Measurements from ENCODE around the gene KRTAP1-5. TPM values are rescaled to one million over a fixed set of nuclear protein-coding genes. Genes with fewer than 3 reads are reported as not detected.
"Not testable (repeated sequence)": the region's sequence is repeated elsewhere in the genome, so short reads cannot be mapped to it uniquely, and the experiment has no call there.

KRTAP1-5 gene
- total and polyA plus RNA-seq, 4 experiments from 2014 or later = not detected

DNA sequence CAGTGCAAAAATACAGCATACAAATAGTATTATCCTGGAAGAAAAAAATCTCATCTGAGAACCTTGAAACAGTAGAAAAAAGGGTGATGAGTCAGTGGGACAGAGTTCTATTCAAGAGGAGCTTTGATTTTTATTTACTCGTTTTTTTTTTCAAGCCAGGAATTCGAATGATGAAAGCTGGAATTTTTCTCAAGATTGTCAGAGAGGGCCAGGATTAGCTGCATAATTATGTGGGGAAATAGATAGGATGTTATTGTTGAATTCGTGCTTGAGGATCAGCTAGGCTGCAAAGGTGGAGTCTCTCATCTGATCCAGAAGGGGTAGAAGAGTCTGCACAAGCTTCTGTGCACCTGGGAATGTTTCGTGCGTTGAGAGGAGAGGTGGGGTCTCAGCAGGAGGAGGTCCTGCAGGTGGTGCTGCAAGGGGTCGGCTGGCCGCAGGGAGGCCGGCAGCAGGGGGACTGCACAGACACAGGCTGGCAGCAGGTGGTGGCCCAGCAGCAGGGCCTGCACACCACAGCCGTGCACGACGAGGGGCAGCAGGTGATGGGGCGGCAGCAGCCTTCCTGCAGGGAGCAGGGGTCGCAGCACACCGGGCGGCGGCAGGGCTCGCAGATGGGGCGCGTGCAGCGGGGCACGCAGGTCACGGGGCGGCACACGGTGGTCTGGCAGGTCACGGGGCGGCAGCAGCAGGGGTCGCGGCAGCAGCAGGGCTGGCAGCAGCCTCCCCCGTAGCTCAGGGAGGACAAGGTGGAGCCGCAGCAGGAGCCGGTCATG, 32.5 kb upstream of the KRTAP1-5 start:
- peaks cover 24 to 40% of the 10 kb centered on the region in 2 donors for H3K27me3 Mint-ChIP-seq
- intact Hi-C loops (cut with micrococcal nuclease); H3K9me3 ChIP-seq (ENCODE audit: control insufficient read depth in 1 of 2, low read length in 2 of 2); H3K4me1 Mint-ChIP-seq; H3K4me3 ChIP-seq (ENCODE audit: low read length in 2 of 2); H3K36me3 ChIP-seq (ENCODE audit: insufficient read depth, low read length); H3K4me3 Mint-ChIP-seq; H3K27ac Mint-ChIP-seq; H3K36me3 Mint-ChIP-seq; DNase-seq; H3K27me3 ChIP-seq (ENCODE audit: insufficient read depth, low read length); H3K27ac ChIP-seq (ENCODE audit: low read depth, low read length); H3K4me1 ChIP-seq (ENCODE audit: insufficient read depth, low read length); H3K9me3 Mint-ChIP-seq: not testable (repeated sequence)
- POLR2A ChIA-PET (ENCODE audit: partially characterized antibody) = interaction anchor here (1.2 kb wide), 1 partner anchor 35 kb away, joined by 3 read pairs; no protein-coding TSS in a partner anchor
- CTCF ChIA-PET (ENCODE audit: partially characterized antibody) = interaction anchor here (0.8 kb wide), 1 partner anchor 742 kb away, joined by 3 read pairs; no protein-coding TSS in a partner anchor

DNA sequence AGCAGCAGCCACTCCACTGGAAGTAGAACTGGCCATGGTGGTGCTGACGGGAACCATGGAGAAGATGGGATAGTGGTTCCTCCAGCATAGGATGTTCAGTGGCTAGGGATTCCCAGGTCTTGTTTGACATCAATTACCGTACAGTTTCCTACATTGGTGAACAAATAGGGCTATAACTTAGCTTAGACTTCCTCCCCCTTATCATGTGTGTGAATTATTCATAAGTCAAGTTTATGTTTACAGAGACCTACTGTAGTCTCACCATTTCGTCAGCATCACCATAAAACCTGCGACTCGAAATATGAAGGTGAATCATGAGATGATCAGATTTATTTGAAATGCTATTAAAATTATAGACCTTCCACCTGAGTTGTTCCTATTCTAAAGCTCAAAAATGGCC, 31.7 kb upstream of the KRTAP1-5 start:
- no peak for DNase-seq
- POLR2A ChIA-PET (ENCODE audit: partially characterized antibody) = interaction anchor here (1.2 kb wide), 1 partner anchor 36 kb away, joined by 3 read pairs; no protein-coding TSS in a partner anchor
- H3K9me3 Mint-ChIP-seq = peaks cover 0 to 7% (median 0%) of the 10 kb centered on the region in 8 donors
- no peaks in the 10 kb centered on the region for H3K4me1 ChIP-seq (ENCODE audit: insufficient read depth, low read length)
- no peak overlapping the region for H3K4me3 ChIP-seq (ENCODE audit: low read length in 2 of 2)
- no peak overlapping the region for H3K27ac Mint-ChIP-seq
- peaks cover 0 to 3% of the 10 kb centered on the region in 2 donors for H3K36me3 Mint-ChIP-seq
- no peak overlapping the region for H3K27ac ChIP-seq (ENCODE audit: low read depth, low read length)
- no peak overlapping the region for H3K4me3 Mint-ChIP-seq
- intact Hi-C loops (cut with micrococcal nuclease) = no loop called here
- no peaks in the 10 kb centered on the region for H3K36me3 ChIP-seq (ENCODE audit: insufficient read depth, low read length)
- H3K27me3 ChIP-seq (ENCODE audit: insufficient read depth, low read length) = no peaks in the 10 kb centered on the region
- CTCF ChIA-PET (ENCODE audit: partially characterized antibody) = interaction anchor here (0.8 kb wide), 1 partner anchor 743 kb away, joined by 3 read pairs; no protein-coding TSS in a partner anchor
- H3K9me3 ChIP-seq (ENCODE audit: control insufficient read depth in 1 of 2, low read length in 2 of 2) = no peaks in the 10 kb centered on the region
- H3K27me3 Mint-ChIP-seq = peaks cover 25 to 44% of the 10 kb centered on the region in 2 donors
- peaks cover 0 to 3% (median 0%) of the 10 kb centered on the region in 4 donors for H3K4me1 Mint-ChIP-seq

DNA sequence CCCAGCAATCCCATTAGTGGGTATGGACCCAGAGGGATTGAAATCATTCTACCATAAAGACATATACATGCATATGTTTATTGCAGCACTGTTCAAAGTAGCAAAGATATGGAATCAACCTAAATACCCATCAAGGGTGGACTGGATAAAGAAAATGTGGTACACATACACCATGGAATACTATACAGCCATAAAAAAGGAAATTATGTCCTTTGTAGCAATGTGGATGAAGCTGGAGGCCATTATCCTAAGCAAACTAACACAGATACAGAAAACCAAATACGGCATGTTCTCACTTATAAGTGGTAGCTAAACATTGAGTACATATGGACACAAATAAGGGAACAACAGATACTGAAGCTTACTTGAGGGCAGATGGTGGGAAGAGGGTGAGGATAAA, 30.5 kb upstream of the KRTAP1-5 start:
- no peaks in the 10 kb centered on the region for H3K4me1 ChIP-seq (ENCODE audit: insufficient read depth, low read length)
- DNase-seq = no peak
- POLR2A ChIA-PET (ENCODE audit: partially characterized antibody) = no interaction called here
- no peak overlapping the region for H3K4me3 ChIP-seq (ENCODE audit: low read length in 2 of 2)
- Mint-ChIP-seq H3K4me3 (no peak overlapping the region), H3K27me3 (peaks cover 23 to 46% of the 10 kb centered on the region in 2 donors), H3K9me3 (peaks cover 0 to 7% (median 1%) of the 10 kb centered on the region in 8 donors), H3K36me3 (peaks cover 0 to 3% of the 10 kb centered on the region in 2 donors), H3K4me1 (peaks cover 0 to 5% (median 2%) of the 10 kb centered on the region in 4 donors), H3K27ac (no peak overlapping the region)
- no peaks in the 10 kb centered on the region for H3K27me3 ChIP-seq (ENCODE audit: insufficient read depth, low read length)
- no peaks in the 10 kb centered on the region for H3K36me3 ChIP-seq (ENCODE audit: insufficient read depth, low read length)
- H3K27ac ChIP-seq (ENCODE audit: low read depth, low read length) = no peak overlapping the region
- H3K9me3 ChIP-seq (ENCODE audit: control insufficient read depth in 1 of 2, low read length in 2 of 2) = no peaks in the 10 kb centered on the region
- CTCF ChIA-PET (ENCODE audit: partially characterized antibody) = no interaction called here
- intact Hi-C loops (cut with micrococcal nuclease) = no loop called here

DNA sequence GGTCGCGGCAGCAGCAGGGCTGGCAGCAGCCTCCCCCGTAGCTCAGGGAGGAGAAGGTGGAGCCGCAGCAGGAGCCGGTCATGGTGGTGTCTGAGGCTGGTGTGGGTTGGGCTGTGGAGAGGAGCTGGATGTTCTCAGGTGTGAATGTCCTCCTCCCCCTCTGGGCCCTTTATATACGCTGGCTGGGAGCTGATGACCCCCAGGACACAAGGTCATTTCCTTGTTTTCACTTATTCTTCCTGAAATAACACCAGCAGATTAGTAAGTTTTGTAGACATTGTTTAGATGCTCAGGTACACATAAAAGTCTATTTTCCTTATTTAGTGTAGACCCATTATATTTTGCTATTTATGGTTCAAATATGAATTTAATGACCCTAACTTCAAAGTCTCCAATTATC, 28.1 kb upstream of the KRTAP1-5 start, which contains the start of gene KRTAP2-2:
Gene KRTAP2-2 (minus strand): TSS at position 101 of the 400 bp plus-strand sequence. CDS start 19 bp downstream, at position 82.
- intact Hi-C loops (cut with micrococcal nuclease); POLR2A ChIA-PET (ENCODE audit: partially characterized antibody): not testable (repeated sequence)

DNA sequence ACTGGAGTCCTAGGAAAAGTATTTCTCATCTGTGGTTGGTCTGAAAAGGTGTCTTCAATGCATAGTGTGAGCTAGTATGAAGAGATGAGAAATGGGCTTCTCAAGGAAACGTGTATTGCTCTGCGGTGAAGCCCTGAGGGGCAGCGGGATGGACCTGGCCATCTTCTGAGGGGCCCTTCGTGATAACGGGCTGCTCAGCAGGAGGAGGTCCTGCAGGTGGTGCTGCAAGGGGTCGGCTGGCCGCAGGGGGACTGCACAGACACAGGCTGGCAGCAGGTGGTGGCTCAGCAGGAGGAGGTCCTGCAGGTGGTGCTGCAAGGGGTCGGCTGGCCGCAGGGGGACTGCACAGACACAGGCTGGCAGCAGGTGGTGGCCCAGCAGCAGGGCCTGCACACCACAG, 27.5 kb upstream of the KRTAP1-5 start:
- H3K27ac Mint-ChIP-seq; DNase-seq; H3K27me3 ChIP-seq (ENCODE audit: insufficient read depth, low read length); CTCF ChIA-PET (ENCODE audit: partially characterized antibody); H3K9me3 ChIP-seq (ENCODE audit: control insufficient read depth in 1 of 2, low read length in 2 of 2); H3K4me3 Mint-ChIP-seq; H3K4me1 Mint-ChIP-seq; H3K9me3 Mint-ChIP-seq; POLR2A ChIA-PET (ENCODE audit: partially characterized antibody); intact Hi-C loops (cut with micrococcal nuclease); H3K27ac ChIP-seq (ENCODE audit: low read depth, low read length); H3K4me3 ChIP-seq (ENCODE audit: low read length in 2 of 2); H3K36me3 Mint-ChIP-seq; H3K4me1 ChIP-seq (ENCODE audit: insufficient read depth, low read length); H3K36me3 ChIP-seq (ENCODE audit: insufficient read depth, low read length): not testable (repeated sequence)
- peaks cover 15 to 37% of the 10 kb centered on the region in 2 donors for H3K27me3 Mint-ChIP-seq

More for the DNA sequence above, 28.1 kb upstream of the KRTAP1-5 start, which contains the start of gene KRTAP2-2:
- H3K27me3 ChIP-seq (ENCODE audit: insufficient read depth, low read length); H3K4me1 Mint-ChIP-seq; H3K36me3 Mint-ChIP-seq; H3K36me3 ChIP-seq (ENCODE audit: insufficient read depth, low read length); H3K9me3 Mint-ChIP-seq; H3K27ac ChIP-seq (ENCODE audit: low read depth, low read length); CTCF ChIA-PET (ENCODE audit: partially characterized antibody); H3K9me3 ChIP-seq (ENCODE audit: control insufficient read depth in 1 of 2, low read length in 2 of 2); DNase-seq; H3K4me1 ChIP-seq (ENCODE audit: insufficient read depth, low read length); H3K4me3 ChIP-seq (ENCODE audit: low read length in 2 of 2); H3K27ac Mint-ChIP-seq; H3K4me3 Mint-ChIP-seq: not testable (repeated sequence)
- peaks cover 16 to 36% of the 10 kb centered on the region in 2 donors for H3K27me3 Mint-ChIP-seq

DNA sequence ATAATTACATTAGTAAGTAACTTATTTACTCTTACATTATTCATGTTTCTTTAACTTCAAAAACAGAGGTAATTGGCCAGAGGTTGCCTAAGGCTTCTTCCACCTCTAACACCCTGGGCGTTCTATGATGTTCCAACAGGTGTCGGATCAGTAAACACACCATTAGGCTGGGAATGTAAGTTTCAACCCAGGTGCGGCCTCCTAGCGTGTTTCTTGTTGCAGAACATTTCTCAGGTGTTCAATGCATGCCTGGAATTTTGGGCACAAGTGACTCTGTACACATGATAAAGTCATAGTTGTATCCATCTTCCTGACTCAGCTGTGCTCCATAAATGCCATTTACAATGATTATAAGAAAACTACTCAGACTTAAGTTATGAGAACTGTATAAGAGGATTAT, 27.0 kb upstream of the KRTAP1-5 start:
- Mint-ChIP-seq H3K4me1 (peaks cover 0 to 5% (median 1%) of the 10 kb centered on the region in 4 donors), H3K27ac (no peak overlapping the region), H3K36me3 (peaks cover 0 to 3% of the 10 kb centered on the region in 2 donors), H3K9me3 (peaks cover 0 to 7% (median 1%) of the 10 kb centered on the region in 8 donors), H3K4me3 (no peak overlapping the region), H3K27me3 (peaks cover 12 to 35% of the 10 kb centered on the region in 2 donors)
- ChIA-PET CTCF (ENCODE audit: partially characterized antibody) (no interaction called here), POLR2A (ENCODE audit: partially characterized antibody) (no interaction called here)
- no peak overlapping the region for H3K4me3 ChIP-seq (ENCODE audit: low read length in 2 of 2)
- no peak overlapping the region for H3K27ac ChIP-seq (ENCODE audit: low read depth, low read length)
- DNase-seq = no peak
- intact Hi-C loops (cut with micrococcal nuclease) = no loop called here
- H3K4me1 ChIP-seq (ENCODE audit: insufficient read depth, low read length) = no peaks in the 10 kb centered on the region
- no peaks in the 10 kb centered on the region for H3K9me3 ChIP-seq (ENCODE audit: control insufficient read depth in 1 of 2, low read length in 2 of 2)
- H3K36me3 ChIP-seq (ENCODE audit: insufficient read depth, low read length) = no peaks in the 10 kb centered on the region
- H3K27me3 ChIP-seq (ENCODE audit: insufficient read depth, low read length) = no peaks in the 10 kb centered on the region

DNA sequence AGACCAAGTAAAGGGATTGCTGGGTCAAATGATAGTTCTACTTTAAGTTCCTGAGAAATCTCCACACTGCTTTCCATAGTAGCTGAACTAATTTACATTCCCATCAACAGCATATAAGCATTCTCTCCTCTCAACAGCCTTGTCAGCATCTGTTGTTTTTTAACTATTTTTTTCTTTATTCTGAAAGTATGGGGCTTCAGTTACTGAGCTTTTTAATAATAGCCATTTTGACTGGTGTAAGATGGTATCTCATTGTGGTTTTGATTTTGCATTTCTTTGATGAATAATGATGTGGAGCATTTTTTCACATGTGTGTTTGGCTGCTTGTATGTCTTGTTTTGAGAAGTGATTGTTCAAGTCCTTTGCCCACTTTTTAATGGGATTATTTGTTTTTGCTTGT, 25.6 kb upstream of the KRTAP1-5 start:
- POLR2A ChIA-PET (ENCODE audit: partially characterized antibody) = no interaction called here
- Histone ChIP-seq H3K4me1 (ENCODE audit: insufficient read depth, low read length) (no peaks in the 10 kb centered on the region), H3K27ac (ENCODE audit: low read depth, low read length) (no peak overlapping the region), H3K4me3 (ENCODE audit: low read length in 2 of 2) (no peak overlapping the region), H3K36me3 (ENCODE audit: insufficient read depth, low read length) (no peaks in the 10 kb centered on the region), H3K27me3 (ENCODE audit: insufficient read depth, low read length) (no peaks in the 10 kb centered on the region), H3K9me3 (ENCODE audit: control insufficient read depth in 1 of 2, low read length in 2 of 2) (no peaks in the 10 kb centered on the region)
- no peak for DNase-seq
- Mint-ChIP-seq H3K36me3 (peaks cover 0 to 2% of the 10 kb centered on the region in 2 donors), H3K27ac (no peak overlapping the region), H3K4me3 (no peak overlapping the region), H3K27me3 (peaks cover 14 to 35% of the 10 kb centered on the region in 2 donors), H3K4me1 (peaks cover 0 to 5% (median 1%) of the 10 kb centered on the region in 4 donors), H3K9me3 (peaks cover 0 to 5% (median 1%) of the 10 kb centered on the region in 8 donors)
- intact Hi-C loops (cut with micrococcal nuclease) = no loop called here
- CTCF ChIA-PET (ENCODE audit: partially characterized antibody) = no interaction called here

Measured in CD4-positive, alpha-beta memory T cell (primary cell).